PC-3 (cell line): ENCODE results near the gene BTG4.

Experiments used
- EZH2phosphoT487 ChIP-seq: fragments of 300-600 bp; sonication (generic); IDR thresholded peaks from 2 replicates; pipeline ENCODE4 v1.6.1; 2018; ENCODE audit warnings: mild to moderate bottlenecking, antibody characterized with exemption, low read length, borderline replicate concordance
- TF ChIP-seq, protein P1 (sequence below): fragments of 300-600 bp; sonication (generic); conservative IDR thresholded peaks from 2 replicates; pipeline ENCODE4 v1.5.1; 2017; ENCODE audit warnings: antibody characterized with exemption, low read depth, mild to moderate bottlenecking, low read length

DNA sequence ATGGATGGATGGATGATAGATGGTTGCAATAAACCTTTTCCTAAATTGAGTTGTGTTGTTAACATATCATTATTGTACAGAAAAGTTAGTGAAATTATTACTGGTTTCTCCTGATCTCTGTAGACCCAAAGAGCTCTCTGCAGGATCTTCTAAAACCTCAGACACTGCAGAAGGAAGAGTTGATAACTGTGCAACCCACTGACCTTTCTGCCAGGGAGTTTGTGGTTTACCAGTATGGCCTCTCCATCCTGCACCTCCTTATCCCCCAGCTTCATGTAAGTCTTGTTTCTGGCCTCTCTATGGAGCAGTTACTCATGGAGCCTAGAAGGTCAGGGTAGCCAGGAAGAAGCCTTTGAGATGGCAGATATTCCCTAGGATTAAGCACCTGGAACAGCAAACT is 45.6 kb downstream of the BTG4 start:
- TF ChIP-seq, protein P1, sequence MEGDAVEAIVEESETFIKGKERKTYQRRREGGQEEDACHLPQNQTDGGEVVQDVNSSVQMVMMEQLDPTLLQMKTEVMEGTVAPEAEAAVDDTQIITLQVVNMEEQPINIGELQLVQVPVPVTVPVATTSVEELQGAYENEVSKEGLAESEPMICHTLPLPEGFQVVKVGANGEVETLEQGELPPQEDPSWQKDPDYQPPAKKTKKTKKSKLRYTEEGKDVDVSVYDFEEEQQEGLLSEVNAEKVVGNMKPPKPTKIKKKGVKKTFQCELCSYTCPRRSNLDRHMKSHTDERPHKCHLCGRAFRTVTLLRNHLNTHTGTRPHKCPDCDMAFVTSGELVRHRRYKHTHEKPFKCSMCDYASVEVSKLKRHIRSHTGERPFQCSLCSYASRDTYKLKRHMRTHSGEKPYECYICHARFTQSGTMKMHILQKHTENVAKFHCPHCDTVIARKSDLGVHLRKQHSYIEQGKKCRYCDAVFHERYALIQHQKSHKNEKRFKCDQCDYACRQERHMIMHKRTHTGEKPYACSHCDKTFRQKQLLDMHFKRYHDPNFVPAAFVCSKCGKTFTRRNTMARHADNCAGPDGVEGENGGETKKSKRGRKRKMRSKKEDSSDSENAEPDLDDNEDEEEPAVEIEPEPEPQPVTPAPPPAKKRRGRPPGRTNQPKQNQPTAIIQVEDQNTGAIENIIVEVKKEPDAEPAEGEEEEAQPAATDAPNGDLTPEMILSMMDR: no peak
- TF ChIP-seq EZH2phosphoT487: no peak
